Upper lobe of left lung (tissue), 6 donors: Measurements from ENCODE around the gene PTPRG. TPM values are rescaled to one million over a fixed set of nuclear protein-coding genes. Genes with fewer than 3 reads are reported as not detected.

ENCODE experiments used
- ATAC-seq, 2 donors: fragments of 200-7000 bp; cut with Tn5 transposase; one replicate each; pipeline ENCODE4 v1.9.1; 2022; ENCODE audit warnings: mild to moderate bottlenecking in 2 of 2, moderate library complexity in 2 of 2; ENCODE audit not compliant: low FRiP score in 2 of 2
- DNase-seq, 2 donors: peaks; one replicate each; pipeline ENCODE4 v3.0.0-alpha.2; 2019 to 2020
- H3K27ac ChIP-seq, 4 donors: fragments of 200-600 bp; sonication (generic); one replicate each; pipeline ENCODE4 v1.5.1; 2016 to 2019
- H3K27me3 ChIP-seq, 4 donors: fragments of 200-600 bp; sonication (generic); one replicate each; pipeline ENCODE4 v1.5.1; 2017 to 2019
- H3K36me3 ChIP-seq, 4 donors: fragments of 200-600 bp; sonication (generic); one replicate each; pipeline ENCODE4 v1.5.1; 2016 to 2019
- H3K4me1 ChIP-seq, 4 donors: fragments of 200-600 bp; sonication (generic); one replicate each; pipeline ENCODE4 v1.5.1; 2018 to 2019
- H3K4me3 ChIP-seq, 4 donors: fragments of 200-600 bp; sonication (generic); one replicate each; pipeline ENCODE4 v1.5.1; 2017 to 2019; ENCODE audit warnings: mild to moderate bottlenecking in 2 of 4, moderate library complexity in 1 of 4
- H3K9me3 ChIP-seq, 4 donors: fragments of 200-600 bp; sonication (generic); one replicate each; pipeline ENCODE4 v1.5.1; 2018 to 2019
- CTCF ChIP-seq, 6 experiments: fragments of 450-650 bp in 4 of 6; fragments of 200-600 bp in 2 of 6; sonication (generic) in 2 of 6; IDR thresholded peaks; one replicate each; pipeline ENCODE4 v1.5.1; 2016 to 2019; ENCODE audit warnings: antibody characterized with exemption in 6 of 6
- EP300 ChIP-seq, 4 donors: sonication (generic); formaldehyde crosslinking; IDR thresholded peaks; one replicate each; pipeline ENCODE4 v1.5.1; 2017; ENCODE audit warnings: antibody characterized with exemption in 4 of 4, control low read depth in 2 of 4
- POLR2A ChIP-seq, 4 donors: fragments of 450-650 bp; IDR thresholded peaks; one replicate each; pipeline ENCODE4 v1.5.1; 2016 to 2017; ENCODE audit warnings: antibody characterized with exemption in 4 of 4, mild to moderate bottlenecking in 2 of 4
- POLR2AphosphoS5 ChIP-seq, 2 donors: sonication (generic); formaldehyde crosslinking; IDR thresholded peaks; one replicate each; pipeline ENCODE4 v1.5.1; 2017; ENCODE audit warnings: antibody characterized with exemption in 2 of 2
- WGBS, 2 donors: methylation state at CpG; one replicate each; pipeline ENCODE4 v1.1.5; 2017 to 2018; 5-methylcytosine and 5-hydroxymethylcytosine counted together
- total RNA-seq, 6 donors: library from RNA; depleted of rRNA in 4 of 6; stranded (reverse); fragments of >200 nt in 4 of 6; gene quantifications; one replicate each; pipeline versions ENCODE4 v1.1.0 to v1.2.1, GENCODE V29; 2016 to 2021
- donor health status: DM: no; HTN: no; CAD: no; lungs with moderate emphysema.
- donor health status: DM: no; HTN: yes; CAD: no; lungs with severe emphysema.

Gene PTPRG
- total RNA-seq, 6 donors from 2014 or later = 58.7 to 101 (median 68.8) TPM

GRCh38 chr3:62236016-62236415, 674.6 kb downstream of the PTPRG start:
- ATAC-seq (no peak), DNase-seq (no peak)
- 53 to 55% methylated on average over 4 of the region's 4 CpGs for WGBS, 2 donors
- no peaks in the 10 kb centered on the region for H3K27me3 ChIP-seq
- no peaks in the 10 kb centered on the region for H3K9me3 ChIP-seq
- H3K4me3 ChIP-seq = no peak overlapping the region
- H3K4me1 ChIP-seq = no peaks in the 10 kb centered on the region
- H3K27ac ChIP-seq = no peak overlapping the region
- no peak for TF ChIP-seq POLR2AphosphoS5 (IDR thresholded peaks at IDR 0.05)
- no peak for TF ChIP-seq EP300 (IDR thresholded peaks at IDR 0.05)
- no peak for TF ChIP-seq CTCF (IDR thresholded peaks at IDR 0.05)
- TF ChIP-seq POLR2A (IDR thresholded peaks at IDR 0.05) = no peak
- no peaks in the 10 kb centered on the region for H3K36me3 ChIP-seq

GRCh38 chr3:62237286-62237948, 676.0 kb downstream of the PTPRG start:
- DNase-seq = no peak

GRCh38 chr3:62238003-62238402, 676.6 kb downstream of the PTPRG start:
- no peaks in the 10 kb centered on the region for H3K9me3 ChIP-seq
- WGBS, 2 donors = 80 to 89% methylated on average over 5 of the region's 5 CpGs
- no peak overlapping the region for H3K4me3 ChIP-seq
- H3K4me1 ChIP-seq = no peaks in the 10 kb centered on the region
- ATAC-seq (no peak), DNase-seq (no peak)
- no peak overlapping the region for H3K27ac ChIP-seq
- no peak for TF ChIP-seq POLR2A (IDR thresholded peaks at IDR 0.05)
- TF ChIP-seq CTCF (IDR thresholded peaks at IDR 0.05) = no peak
- TF ChIP-seq POLR2AphosphoS5 (IDR thresholded peaks at IDR 0.05) = no peak
- no peak for TF ChIP-seq EP300 (IDR thresholded peaks at IDR 0.05)
- peaks cover 0 to 5% (median 0%) of the 10 kb centered on the region in 4 donors for H3K36me3 ChIP-seq
- H3K27me3 ChIP-seq = no peaks in the 10 kb centered on the region

More at GRCh38 chr3:62237286-62237948, 676.0 kb downstream of the PTPRG start:
- no peak for ATAC-seq
- Histone ChIP-seq H3K36me3 (no peaks in the 10 kb centered on the region), H3K27me3 (no peaks in the 10 kb centered on the region), H3K4me3 (no peak overlapping the region), H3K4me1 (no peaks in the 10 kb centered on the region), H3K9me3 (no peaks in the 10 kb centered on the region), H3K27ac (no peak overlapping the region)
- TF ChIP-seq POLR2A (IDR thresholded peaks at IDR 0.05) (no peak), POLR2AphosphoS5 (IDR thresholded peaks at IDR 0.05) (no peak), EP300 (IDR thresholded peaks at IDR 0.05) (no peak), CTCF (IDR thresholded peaks at IDR 0.05) (no peak)
- 75 to 77% methylated on average over 5 of the region's 5 CpGs for WGBS, 2 donors

- Histone ChIP-seq H3K9me3 (no peaks in the 10 kb centered on the region), H3K4me1 (no peaks in the 10 kb centered on the region), H3K36me3 (peaks cover 0 to 7% (median 0%) of the 10 kb centered on the region in 4 donors), H3K27ac (no peak overlapping the region), H3K4me3 (no peak overlapping the region), H3K27me3 (no peaks in the 10 kb centered on the region)
- ATAC-seq (no peak), DNase-seq (no peak)
- TF ChIP-seq CTCF (IDR thresholded peaks at IDR 0.05) (no peak), POLR2A (IDR thresholded peaks at IDR 0.05) (no peak), EP300 (IDR thresholded peaks at IDR 0.05) (no peak), POLR2AphosphoS5 (IDR thresholded peaks at IDR 0.05) (no peak)
These were observed 677.1 kb downstream of the PTPRG start for GRCh38 chr3:62238431-62238830.

GRCh38 chr3:62241279-62241678, 679.9 kb downstream of the PTPRG start:
- TF ChIP-seq POLR2A (IDR thresholded peaks at IDR 0.05) = no peak
- no peak for TF ChIP-seq POLR2AphosphoS5 (IDR thresholded peaks at IDR 0.05)
- TF ChIP-seq EP300 (IDR thresholded peaks at IDR 0.05) = no peak
- TF ChIP-seq CTCF (IDR thresholded peaks at IDR 0.05) = no peak
- DNase-seq = no peak
- whole genome bisulfite sequencing, 2 donors = 78 to 85% methylated on average over 4 of the region's 4 CpGs

More at GRCh38 chr3:62241279-62241678, 679.9 kb downstream of the PTPRG start:
- peaks cover 0 to 14% (median 0%) of the 10 kb centered on the region in 4 donors for H3K36me3 ChIP-seq
- no peaks in the 10 kb centered on the region for H3K4me1 ChIP-seq
- H3K4me3 ChIP-seq = no peak overlapping the region
- no peaks in the 10 kb centered on the region for H3K27me3 ChIP-seq
- H3K27ac ChIP-seq = no peak overlapping the region
- H3K9me3 ChIP-seq = no peaks in the 10 kb centered on the region
- ATAC-seq = no peak
